HL-60/S4 treated with phorbol 12-myristate 13-acetate at 8.2 ng/mL for 4 days and 3 days (cell line): Measurements from ENCODE around the gene TIFAB.

ENCODE experiments used
- in situ Hi-C: fragments of 300-500 bp; cut with MboI; formaldehyde crosslinking; loops from 2 replicates; pipeline ENCODE4 v1.15.0; 2022; ENCODE audit warnings: low sequenced_read_pairs

TIFAB gene

GRCh38 chr5:135460246-135461033 is 8.3 kb upstream of the TIFAB start:
- in situ Hi-C loops: loop anchor here (10.0 kb wide), 1 partner anchor 94 kb away; no protein-coding TSS in a partner anchor

- in situ Hi-C loops: no loop called here
Measured at GRCh38 chr5:135458921-135459331, 6.8 kb upstream of the TIFAB start.

GRCh38 chr5:135458356-135458755 is 6.2 kb upstream of the TIFAB start:
- in situ Hi-C loops: no loop called here

- in situ Hi-C loops: no loop called here
Measured at GRCh38 chr5:135457424-135458071, 5.4 kb upstream of the TIFAB start.

GRCh38 chr5:135456238-135457099 is 4.3 kb upstream of the TIFAB start:
- in situ Hi-C loops: no loop called here

GRCh38 chr5:135455876-135456237 is 3.7 kb upstream of the TIFAB start:
- in situ Hi-C loops: no loop called here

- in situ Hi-C loops: no loop called here
Measured at GRCh38 chr5:135454946-135455345, 2.8 kb upstream of the TIFAB start.

GRCh38 chr5:135453613-135454012 is 1.5 kb upstream of the TIFAB start:
- in situ Hi-C loops: no loop called here

- in situ Hi-C loops: no loop called here
Measured at GRCh38 chr5:135451581-135452320, 400 bp downstream of the TIFAB start.

- in situ Hi-C loops: no loop called here
Measured at GRCh38 chr5:135450952-135451351, 1.2 kb downstream of the TIFAB start.

- in situ Hi-C loops: no loop called here
Measured at GRCh38 chr5:135450336-135450735, 1.8 kb downstream of the TIFAB start.

- in situ Hi-C loops: no loop called here
Measured at GRCh38 chr5:135449644-135450043, 2.5 kb downstream of the TIFAB start.

- in situ Hi-C loops: no loop called here
Measured at GRCh38 chr5:135448791-135449507, 3.2 kb downstream of the TIFAB start.

- in situ Hi-C loops: no loop called here
Measured at GRCh38 chr5:135448071-135448739, 3.9 kb downstream of the TIFAB start.

- in situ Hi-C loops: no loop called here
Measured at GRCh38 chr5:135447298-135447929, 4.7 kb downstream of the TIFAB start, which contains the start of gene DCANP1. DCANP1 (minus strand) TSS chr5:135447348; CDS start chr5:135447108, 240 bp downstream.

- in situ Hi-C loops: no loop called here
Measured at GRCh38 chr5:135446615-135447014, 5.5 kb downstream of the TIFAB start.

GRCh38 chr5:135446206-135446605 is 5.9 kb downstream of the TIFAB start:
- in situ Hi-C loops: no loop called here

- in situ Hi-C loops: no loop called here
Measured at GRCh38 chr5:135445306-135445985, 6.7 kb downstream of the TIFAB start.
